HG03280 (cell line): ENCODE data around the gene FOXP1.
"Not testable (repeated sequence)": the region's sequence is repeated elsewhere in the genome, so short reads cannot be mapped to it uniquely, and the experiment has no call there.

Source experiments
- ATAC-seq: cut with Tn5 transposase; IDR thresholded peaks from one replicate; pipeline ENCODE4 v1.9.1; 2021; ENCODE audit warnings: mild to moderate bottlenecking, moderate library complexity; ENCODE audit not compliant: unreplicated experiment

FOXP1 gene

GRCh38 chr3:71532639-71533395 is 50.7 kb downstream of the FOXP1 start:
- no peak for ATAC-seq

DNA sequence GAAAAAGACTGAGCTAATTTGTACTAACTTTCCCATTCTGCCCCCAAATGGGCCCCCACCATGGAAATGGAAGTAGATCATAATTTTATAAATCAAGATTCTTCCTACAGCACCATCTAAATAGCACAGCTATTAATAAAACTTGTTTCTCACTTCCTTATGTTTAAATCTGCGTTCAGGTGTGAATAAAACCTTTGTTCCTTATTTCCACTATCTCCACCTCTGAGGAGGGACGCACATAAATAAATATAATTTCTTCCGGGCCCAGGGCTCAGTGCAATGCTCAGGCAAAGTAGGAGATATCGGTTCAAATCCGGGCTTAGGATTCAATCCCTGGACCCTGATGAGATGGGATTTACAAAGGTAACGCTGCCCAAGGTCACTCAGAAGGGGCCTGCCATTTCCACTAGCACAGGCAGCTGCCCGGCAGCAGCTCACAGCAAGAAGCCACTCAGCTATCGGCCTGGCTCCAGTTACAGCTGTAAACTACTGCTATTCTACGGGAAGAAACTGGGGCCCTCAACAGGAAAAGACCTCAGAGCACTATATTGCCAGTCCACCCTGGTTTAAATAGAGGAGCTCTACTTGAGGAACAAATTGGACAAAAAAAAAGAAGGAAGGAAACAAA is 52.5 kb downstream of the FOXP1 start:
- no peak for ATAC-seq

DNA sequence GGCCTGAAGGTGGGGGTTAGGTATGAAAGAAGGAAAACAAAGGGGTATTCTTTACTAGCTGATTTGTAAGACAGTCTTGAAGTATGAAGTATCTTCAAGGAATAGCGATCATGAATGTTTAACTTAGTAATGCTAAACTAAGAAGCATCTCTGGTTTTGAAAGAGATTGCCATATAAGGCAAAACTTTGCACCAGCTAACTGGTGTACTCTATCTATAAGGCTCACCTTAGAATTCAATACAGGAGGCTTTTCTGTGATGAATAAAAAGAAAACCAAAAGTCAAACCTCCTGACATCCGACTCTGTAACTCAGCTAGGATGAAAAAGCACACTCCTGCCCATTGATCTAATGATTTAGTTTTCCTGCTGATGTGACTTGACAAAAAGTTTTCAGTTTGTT is 54.7 kb downstream of the FOXP1 start:
- no peak for ATAC-seq

DNA sequence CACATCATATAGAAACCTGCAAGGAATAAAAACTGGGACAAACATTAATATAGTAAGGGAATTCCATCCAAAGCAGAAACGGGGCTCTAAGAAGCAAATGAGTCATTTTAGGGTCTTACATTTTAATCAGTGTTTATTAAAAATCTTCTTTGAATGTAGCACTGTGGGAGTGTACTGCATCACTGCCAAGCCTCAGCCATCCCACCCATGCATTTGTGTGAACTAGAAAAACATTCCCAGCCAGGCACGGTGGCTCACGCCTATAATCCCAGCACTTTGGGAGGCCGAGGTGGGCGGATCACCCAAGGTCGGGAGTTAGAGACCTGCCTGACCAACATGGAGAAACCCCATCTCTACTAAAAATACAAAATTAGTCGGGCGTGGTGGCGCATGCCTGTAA is 57.1 kb downstream of the FOXP1 start:
- ATAC-seq, result not testable (repeated sequence)

DNA sequence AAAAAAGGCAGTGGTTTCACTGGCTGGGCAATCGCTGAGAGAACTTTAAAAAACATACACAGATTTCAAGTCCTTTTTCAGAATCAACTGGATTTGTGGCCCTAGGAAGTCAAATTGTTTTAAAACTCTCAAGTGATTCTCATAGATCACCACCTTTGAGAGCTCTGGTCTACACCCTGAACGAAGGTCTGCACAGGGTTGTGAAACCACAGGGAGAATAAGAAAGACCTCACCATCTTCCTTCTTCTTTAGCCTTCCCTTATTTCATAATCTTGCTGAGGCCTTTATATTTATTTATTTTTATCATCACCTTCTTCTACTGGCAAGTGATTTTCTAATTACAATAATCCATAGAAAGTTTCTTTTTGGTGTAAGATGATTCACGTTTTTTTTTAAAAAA is 58.1 kb downstream of the FOXP1 start:
- no peak for ATAC-seq

- no peak for ATAC-seq
Observed at GRCh38 chr3:71524672-71525071, 58.9 kb downstream of the FOXP1 start.

DNA sequence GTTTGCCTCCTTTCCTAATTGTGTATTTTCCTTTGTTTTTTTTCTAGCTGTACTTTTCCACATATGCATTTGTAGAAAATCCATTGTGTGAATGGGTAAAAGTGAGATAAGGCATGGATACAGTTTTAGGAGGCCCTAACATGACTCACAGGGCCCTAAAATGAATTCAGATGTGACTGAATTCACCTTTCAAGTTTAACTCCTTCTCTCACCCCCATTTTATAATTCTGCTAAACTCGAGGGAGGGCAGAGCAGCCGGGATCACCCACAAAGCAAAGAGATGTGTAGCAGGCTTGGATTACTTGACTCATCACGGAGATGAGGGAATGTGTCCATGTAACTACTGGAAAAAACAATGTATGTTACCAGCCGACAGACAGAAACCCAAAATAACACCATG is 59.9 kb downstream of the FOXP1 start:
- no peak for ATAC-seq

DNA sequence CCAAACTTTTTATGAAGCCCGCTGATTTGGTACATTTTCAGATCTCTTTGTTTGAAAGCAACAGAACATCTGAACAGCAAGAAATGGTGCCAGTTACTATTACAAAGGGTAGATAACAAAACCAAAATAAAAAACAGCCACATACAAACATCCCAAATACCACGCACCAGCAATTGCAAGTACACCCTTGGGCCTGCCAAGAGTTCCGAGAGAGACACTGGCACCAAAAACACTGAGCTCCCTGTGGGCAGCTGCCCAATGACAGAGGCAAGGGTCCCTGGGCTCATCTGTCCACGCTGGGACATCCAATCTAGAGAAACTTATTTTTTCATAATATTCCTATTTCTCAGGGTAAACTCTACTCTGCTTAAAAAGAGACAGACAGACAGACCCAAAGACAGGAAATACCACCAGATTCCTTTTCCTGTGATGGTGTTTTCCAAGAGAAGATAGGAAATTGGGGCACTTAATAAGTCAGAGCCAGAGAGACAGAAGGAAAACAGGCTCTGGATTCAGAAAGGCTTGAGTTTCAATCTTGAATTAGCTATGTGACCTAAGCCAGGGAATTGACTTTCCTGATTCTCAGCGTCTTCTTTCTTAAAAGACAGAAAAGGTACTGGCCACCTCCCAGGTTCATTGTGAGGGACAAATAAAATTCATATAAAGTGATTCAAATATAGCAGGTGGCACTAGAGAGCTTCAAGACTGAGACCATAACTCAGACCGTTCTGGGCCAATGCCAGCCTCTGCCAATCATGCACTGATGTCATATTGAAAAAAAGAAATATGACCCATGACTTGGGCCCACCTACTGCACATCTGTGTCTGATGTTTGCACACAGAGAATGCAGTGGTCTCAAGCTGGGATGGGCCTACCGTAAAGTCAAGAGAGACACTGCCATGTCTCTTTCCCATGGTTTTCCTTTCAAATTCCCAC is 61.3 kb downstream of the FOXP1 start:
- ATAC-seq, result no peak

DNA sequence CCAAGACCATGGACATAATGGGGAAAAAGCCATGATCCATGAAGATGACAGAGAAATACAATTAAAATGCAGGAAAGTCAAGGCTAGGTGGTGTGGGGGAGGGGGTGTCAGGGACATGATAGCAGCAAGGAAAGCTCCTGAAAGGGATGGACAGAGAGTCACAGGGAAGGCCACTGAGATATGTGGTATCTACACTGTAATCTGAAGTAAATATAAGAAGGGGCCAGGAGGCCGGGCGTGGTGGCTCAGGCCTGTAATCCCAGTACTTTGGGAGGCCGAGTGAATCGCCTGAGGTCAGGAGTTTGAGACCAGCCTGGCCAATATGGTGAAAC is 62.5 kb downstream of the FOXP1 start:
- no peak for ATAC-seq

DNA sequence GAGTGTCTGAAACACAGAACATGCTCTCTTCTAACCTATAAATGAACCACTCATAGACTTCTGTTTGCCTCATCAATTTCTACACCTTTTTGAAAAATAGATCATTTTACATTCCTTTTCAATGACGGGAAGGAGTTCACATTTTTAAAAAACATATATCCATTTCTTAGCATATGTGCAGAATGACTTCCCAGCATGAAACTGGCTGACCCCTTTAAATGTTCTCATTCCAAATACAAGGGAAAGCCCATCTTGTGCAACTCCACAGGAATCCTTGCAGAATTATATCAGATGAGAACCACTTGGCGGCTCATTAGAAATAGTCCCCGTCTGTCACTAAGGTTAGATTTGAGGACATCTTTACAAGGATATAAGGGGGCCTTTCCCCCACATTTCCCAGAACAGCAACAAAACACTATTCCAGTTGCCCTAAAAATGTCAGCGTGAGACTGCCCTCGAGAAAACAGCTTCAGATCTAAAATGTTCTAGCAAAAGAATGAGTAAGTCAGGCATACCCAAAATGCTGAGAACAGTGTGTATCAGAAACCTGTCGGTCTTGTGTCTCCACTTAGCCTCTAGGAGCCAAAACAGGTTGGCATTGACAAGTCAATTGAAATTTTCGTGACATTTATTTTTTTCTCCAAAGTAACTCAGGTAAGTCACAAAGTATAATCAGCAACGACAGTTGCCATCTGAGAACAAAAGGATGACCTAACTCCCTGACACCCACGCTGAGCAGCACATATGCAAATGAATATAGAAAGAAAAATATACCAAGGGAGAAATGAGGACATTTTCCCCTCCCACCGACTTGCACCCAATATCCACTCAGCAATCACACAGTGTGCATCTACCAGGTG is 63.1 kb downstream of the FOXP1 start:
- ATAC-seq, result no peak

DNA sequence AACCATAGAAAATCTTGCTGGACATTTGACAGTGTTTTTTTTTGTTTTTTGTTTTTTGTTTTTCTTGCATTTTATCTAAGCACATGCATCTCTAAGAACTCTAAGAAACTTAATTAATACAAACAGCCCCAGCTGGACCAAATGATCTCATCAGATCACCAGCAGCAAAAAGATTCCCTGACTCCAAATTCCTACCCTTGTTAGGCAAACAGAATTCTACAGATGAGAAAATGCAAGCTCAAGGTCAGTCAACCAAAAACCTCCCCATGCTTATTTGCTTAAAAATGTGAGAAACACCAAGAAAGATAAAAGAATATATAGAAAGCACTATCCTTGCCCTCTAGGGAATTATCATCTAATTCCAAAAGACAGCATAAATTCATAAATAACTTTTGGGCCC is 65.4 kb downstream of the FOXP1 start:
- ATAC-seq, result no peak

DNA sequence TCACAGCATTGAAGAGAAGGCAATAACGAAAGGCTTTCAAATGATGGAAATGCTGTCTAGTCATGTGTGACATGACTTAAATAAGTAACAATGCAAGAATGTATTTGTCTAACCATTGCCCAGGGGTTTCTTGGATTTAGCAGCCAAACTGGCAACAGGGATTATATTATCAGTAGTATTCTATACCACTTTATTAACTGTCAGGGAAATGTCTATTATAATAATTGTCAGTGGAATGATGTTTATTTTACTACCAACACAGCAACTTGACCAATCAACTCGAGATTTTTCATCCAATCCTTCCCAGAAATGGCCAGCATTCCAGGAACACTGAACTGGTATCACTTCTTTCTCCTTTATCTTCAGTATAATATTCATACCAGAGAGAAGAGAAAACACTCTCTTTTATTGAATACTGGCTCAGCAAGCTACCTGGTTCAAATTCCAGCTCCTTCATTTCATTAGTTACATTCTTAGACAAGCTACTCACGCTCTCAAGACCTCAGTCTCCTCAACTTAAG is 66.2 kb downstream of the FOXP1 start:
- no peak for ATAC-seq

DNA sequence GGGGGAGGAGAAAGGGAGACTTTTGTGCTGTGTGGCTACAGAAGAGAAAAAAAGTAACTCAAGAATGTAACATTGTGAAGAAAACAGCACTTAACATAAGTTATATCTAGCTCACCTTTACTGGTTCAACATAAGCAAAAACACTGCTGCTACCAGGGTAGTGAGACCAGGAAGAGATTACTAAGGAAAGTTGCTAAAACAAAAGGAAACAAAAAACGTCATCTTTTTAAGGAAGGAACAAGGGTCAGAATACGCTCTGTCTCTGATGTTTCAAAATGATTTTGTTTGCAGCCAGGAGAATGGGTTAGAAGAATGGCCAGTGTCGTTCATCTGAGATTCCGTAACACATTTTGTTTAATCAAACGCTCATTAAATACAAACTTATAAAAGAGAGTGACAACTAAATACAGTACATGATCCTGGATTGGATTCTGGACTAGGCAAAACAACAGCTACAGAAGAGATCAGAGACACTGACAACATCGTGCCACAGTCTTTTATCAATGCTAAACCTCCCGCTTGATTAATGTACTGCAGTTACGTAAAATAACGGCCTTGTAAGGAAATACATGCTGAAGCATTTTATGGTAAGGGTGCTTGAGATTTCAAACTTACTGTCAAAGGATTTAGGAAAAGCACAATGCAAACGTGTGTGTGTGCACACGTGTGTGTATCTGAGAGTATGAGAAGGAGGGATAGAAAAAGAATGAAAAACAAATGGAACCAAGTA is 67.7 kb downstream of the FOXP1 start:
- ATAC-seq, result no peak

GRCh38 chr3:71514621-71515020 is 68.9 kb downstream of the FOXP1 start:
- ATAC-seq, result no peak

GRCh38 chr3:71513515-71513914 is 70.0 kb downstream of the FOXP1 start:
- ATAC-seq, result no peak

DNA sequence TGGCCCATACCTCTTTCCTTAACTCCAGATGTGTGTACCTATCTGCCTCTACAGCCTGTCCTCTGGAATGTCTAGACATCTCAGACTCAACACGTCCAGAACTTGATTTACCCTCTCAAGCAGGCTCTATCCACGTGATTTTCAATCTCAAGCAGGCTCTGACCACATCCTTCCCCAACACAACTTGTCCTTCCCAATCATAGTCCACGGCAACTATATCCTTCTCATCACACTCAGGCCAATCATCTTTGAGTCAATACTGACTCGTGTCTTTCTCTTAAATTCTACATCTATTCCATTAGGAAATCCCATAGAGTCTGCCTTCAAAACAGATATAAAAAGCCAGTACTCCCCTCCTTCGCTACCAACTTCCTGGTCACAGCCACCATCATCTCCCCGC is 70.4 kb downstream of the FOXP1 start:
- no peak for ATAC-seq

DNA sequence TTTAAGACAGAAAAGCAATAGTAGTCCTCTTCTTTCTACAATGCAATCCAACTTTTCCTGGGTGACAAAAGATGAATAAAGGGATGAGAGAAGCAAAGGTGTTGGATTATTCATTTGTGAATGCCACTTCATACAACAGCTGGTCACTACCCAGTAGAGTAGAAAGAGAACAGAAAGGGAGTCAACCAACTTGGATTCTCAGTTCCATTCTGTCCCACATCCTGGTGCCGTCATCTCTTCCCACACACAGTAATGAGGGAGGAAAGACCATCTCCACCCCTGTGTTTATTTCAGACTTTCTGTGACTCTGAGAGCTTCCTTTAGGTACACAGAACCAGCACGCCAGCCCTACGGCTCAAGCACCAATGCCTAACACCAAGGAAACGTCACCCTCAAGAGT is 71.0 kb downstream of the FOXP1 start:
- ATAC-seq, result no peak

GRCh38 chr3:71512000-71512399 is 71.5 kb downstream of the FOXP1 start:
- no peak for ATAC-seq

- no peak for ATAC-seq
Observed at GRCh38 chr3:71511446-71511845, 72.1 kb downstream of the FOXP1 start.

DNA sequence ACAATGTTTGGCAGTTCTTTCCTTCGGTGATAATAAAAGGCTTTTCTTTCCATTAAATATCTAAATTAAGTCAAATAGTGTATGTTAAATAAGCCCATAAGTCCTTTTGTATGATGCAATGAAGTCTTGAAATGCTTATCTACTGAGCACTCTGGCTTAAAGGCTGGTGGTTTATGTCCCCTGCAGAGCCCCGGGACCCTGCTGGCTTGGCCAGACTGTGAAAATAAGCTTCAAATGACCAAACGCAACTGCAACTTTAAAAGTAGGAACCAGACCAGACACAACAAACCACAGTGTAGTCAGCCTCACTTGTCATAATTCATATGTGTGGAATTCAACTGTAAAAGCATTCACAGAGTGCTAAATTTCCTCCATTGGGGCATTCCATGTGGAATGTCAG is 72.5 kb downstream of the FOXP1 start:
- no peak for ATAC-seq
